HAP-1 (cell line): ENCODE data around the gene MN1.

Experiments used
- DNase-seq, 2 experiments: peaks; one replicate each; pipeline ENCODE4 v3.0.0-alpha.2; 2016 to 2020; ENCODE audit warnings: low spot score in 2 of 2
- H3K27me3 ChIP-seq: fragments of 250-450 bp; sonication (Bioruptor Pico); 2 replicates; pipeline ENCODE4 v1.5.1; 2020; ENCODE audit warnings: low read depth, mild to moderate bottlenecking, moderate library complexity
- H3K36me3 ChIP-seq: fragments of 250-450 bp; sonication (Bioruptor Pico); replicated peaks from 2 replicates; pipeline ENCODE4 v1.5.1; 2020; ENCODE audit warnings: mild to moderate bottlenecking
- H3K4me1 ChIP-seq: fragments of 250-450 bp; sonication (Bioruptor Pico); 2 replicates; pipeline ENCODE4 v1.5.1; 2020; ENCODE audit warnings: mild to moderate bottlenecking
- H3K4me3 ChIP-seq: fragments of 250-450 bp; sonication (Bioruptor Pico); 2 replicates; pipeline ENCODE4 v1.5.1; 2020; ENCODE audit warnings: mild to moderate bottlenecking, moderate library complexity
- H3K9me3 ChIP-seq: fragments of 250-450 bp; sonication (Bioruptor Pico); 2 replicates; pipeline ENCODE4 v1.5.1; 2020; ENCODE audit warnings: mild to moderate bottlenecking, moderate library complexity
- in situ Hi-C: fragments of 300-500 bp; cut with MboI; formaldehyde crosslinking; loops from 3 replicates; pipeline ENCODE4 v1.14.3; 2020; ENCODE audit warnings: low sequenced_read_pairs, inconsistent platforms, mixed read lengths

The MN1 gene

DNA sequence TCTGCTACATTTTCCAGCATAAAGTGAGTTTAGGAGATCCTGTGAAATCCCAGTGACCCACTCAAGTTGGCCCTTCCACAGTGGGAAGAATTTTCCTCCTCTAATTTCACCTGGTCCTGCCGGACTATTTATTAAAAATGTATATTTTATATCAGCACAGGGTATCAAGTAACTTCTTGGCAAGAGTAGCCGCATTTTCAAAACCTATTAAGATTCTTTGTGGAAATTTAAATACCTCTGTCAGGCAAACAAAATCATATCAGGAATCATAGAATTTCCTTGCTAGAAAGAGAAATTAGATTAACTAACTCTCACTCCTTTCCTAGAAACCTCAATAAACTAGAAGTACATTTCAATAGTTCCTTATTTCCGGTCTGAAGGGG lies 9.7 kb downstream of the MN1 start:
- H3K4me1 ChIP-seq: peaks cover 7% of the 10 kb centered on the region
- no peak overlapping the region for H3K4me3 ChIP-seq
- no peak for DNase-seq

DNA sequence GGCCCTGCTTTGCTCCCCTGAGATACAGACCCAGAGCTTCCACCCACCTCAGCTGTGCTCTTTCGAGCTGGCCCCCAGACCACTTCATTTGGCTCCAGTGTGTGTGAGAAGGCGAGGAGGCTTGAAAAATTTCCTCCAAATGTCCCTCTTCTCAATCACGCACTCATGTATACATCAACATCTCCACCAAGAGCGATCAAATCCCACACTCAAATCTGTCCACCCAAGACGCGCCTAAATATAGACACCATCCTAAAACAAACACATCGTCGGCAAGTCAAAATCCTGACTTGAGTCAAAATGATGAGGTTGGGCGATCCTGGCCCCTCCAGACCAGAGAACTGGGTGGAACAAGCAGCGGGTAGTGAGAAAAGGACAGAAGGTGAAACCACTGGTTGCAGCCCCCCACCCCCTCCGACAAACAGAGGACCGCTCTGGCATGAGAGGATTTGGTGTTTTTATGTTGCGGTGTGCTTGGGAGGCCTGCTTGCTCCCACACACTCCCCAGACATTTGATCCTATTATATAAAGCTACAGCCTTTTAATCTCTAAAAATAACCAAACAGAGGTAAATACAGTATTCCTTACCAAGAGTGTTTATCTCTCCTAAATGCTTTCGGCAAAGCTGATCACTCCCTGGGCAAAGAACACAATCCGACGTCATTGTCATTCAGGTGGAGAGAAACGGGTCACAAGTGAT lies 10.2 kb downstream of the MN1 start:
- in situ Hi-C loops: no loop called here
- Histone ChIP-seq H3K4me3 (no peak overlapping the region), H3K36me3 (0 out of 2 replicates have a peak, but pooled peaks cover 3% of the 10 kb centered on the region), H3K9me3 (no peaks in the 10 kb centered on the region), H3K27me3 (no peaks in the 10 kb centered on the region), H3K4me1 (peaks cover 7% of the 10 kb centered on the region)
- DNase-seq: no peak

More for the DNA sequence above, 9.7 kb downstream of the MN1 start:
- 0 out of 2 replicates have a peak, but pooled peaks cover 3% of the 10 kb centered on the region for H3K36me3 ChIP-seq
- no peaks in the 10 kb centered on the region for H3K9me3 ChIP-seq
- no peaks in the 10 kb centered on the region for H3K27me3 ChIP-seq
- in situ Hi-C loops: no loop called here

- in situ Hi-C loops: no loop called here
- no peaks in the 10 kb centered on the region for H3K9me3 ChIP-seq
- no peak overlapping the region for H3K4me3 ChIP-seq
- H3K27me3 ChIP-seq: no peaks in the 10 kb centered on the region
- no peak for DNase-seq
- 0 out of 2 replicates have a peak, but pooled peaks cover 3% of the 10 kb centered on the region for H3K36me3 ChIP-seq
- peaks cover 7% of the 10 kb centered on the region for H3K4me1 ChIP-seq
Observed at GRCh38 chr22:27790376-27791158, 11.0 kb downstream of the MN1 start.

DNA sequence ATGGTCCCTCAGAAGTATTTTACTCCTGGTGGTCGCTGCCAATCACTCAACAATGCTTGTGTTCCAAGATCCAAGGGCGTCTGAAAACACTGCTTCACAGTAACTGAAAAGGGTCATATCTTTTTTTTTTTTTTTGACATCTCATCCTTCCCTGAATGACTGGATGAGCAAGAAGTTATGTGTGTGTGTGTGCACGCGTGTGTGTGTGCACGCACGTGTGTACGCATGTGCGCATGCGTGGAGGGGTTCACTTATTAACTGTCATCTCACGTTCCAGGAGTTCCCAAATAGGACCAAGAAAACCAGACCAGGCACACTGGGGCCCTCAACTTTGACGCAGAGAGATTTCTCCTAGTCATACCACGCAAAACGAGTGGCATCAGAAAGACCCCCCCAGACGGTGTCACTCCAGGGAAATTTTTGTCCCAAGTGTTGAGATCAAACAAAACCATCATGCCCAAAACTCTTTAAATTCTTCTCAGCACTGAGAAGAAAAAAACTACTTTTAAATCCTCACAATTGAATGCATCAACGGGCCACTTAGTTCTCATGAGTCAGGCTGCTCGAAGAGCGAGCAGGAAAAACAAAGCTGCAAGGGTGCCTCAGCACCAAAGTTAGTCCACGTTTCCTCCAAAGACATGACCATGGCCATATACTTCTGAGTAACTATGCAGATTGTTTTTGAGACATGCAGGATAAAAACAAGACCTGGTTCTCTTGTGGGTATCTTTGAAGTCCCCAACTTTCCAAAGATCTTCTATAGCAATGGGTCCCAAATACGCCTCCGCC lies 12.9 kb downstream of the MN1 start:
- DNase-seq: no peak
- Histone ChIP-seq H3K4me1 (peaks cover 7% of the 10 kb centered on the region), H3K36me3 (0 out of 2 replicates have a peak, but pooled peaks cover 3% of the 10 kb centered on the region), H3K4me3 (no peak overlapping the region), H3K9me3 (no peaks in the 10 kb centered on the region), H3K27me3 (no peaks in the 10 kb centered on the region)
- in situ Hi-C loops: no loop called here

DNA sequence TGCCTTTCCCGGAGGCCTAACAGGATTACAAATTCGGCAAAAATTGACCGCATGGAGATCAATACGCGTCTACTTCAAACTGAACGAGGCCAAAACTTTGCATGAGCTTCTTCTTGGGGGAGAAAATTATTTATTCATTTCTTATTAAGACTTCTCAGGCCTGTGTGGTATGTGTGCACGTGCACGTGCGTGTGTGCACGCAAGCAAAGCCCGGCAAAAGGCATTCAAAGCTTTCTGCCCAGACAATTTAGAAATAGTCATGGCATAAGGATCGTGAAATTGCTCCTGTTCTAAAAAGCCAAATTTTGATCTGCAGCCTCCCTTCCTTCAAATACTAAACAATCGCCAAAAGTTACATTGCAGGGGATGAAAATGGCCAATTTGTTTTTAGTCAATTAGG lies 14.6 kb downstream of the MN1 start:
- Histone ChIP-seq H3K27me3 (no peaks in the 10 kb centered on the region), H3K9me3 (no peaks in the 10 kb centered on the region), H3K4me3 (no peak overlapping the region), H3K36me3 (0 out of 2 replicates have a peak, but pooled peaks cover 3% of the 10 kb centered on the region), H3K4me1 (peaks cover 7% of the 10 kb centered on the region; the same call in 1 of the 2 replicates)
- DNase-seq: no peak
- in situ Hi-C loops: no loop called here

- Histone ChIP-seq H3K36me3 (0 out of 2 replicates have a peak, but pooled peaks cover 1% of the 10 kb centered on the region), H3K4me1 (peaks cover 2% of the 10 kb centered on the region; the same call in 1 of the 2 replicates), H3K27me3 (no peaks in the 10 kb centered on the region), H3K9me3 (no peaks in the 10 kb centered on the region), H3K4me3 (no peak overlapping the region)
- in situ Hi-C loops: no loop called here
- no peak for DNase-seq
Observed at GRCh38 chr22:27786291-27786932, 15.1 kb downstream of the MN1 start.

DNA sequence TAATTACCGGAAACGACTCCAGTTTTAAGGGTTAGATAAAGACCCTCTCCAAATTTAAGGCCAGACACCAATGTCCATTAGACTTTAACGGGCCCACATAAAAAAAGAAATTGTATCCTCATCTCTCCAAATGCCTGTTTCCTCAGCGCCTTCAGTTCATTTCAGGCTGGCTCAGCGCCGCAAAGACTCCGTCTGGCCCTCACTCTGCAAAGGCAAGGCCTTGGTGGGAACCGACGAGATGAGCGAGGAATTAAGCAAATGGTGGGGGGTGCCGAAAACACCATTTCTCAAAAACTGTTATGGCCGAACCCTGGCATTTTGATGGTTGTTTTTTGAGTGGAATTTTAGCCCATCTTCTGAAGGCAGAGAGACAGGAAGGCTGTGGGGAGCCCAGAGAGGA lies 15.7 kb downstream of the MN1 start:
- Histone ChIP-seq H3K4me3 (no peak overlapping the region), H3K27me3 (no peaks in the 10 kb centered on the region), H3K4me1 (no peaks in the 10 kb centered on the region; the same call in 1 of the 2 replicates), H3K9me3 (no peaks in the 10 kb centered on the region), H3K36me3 (no peaks in the 10 kb centered on the region)
- DNase-seq: no peak
- in situ Hi-C loops: no loop called here

DNA sequence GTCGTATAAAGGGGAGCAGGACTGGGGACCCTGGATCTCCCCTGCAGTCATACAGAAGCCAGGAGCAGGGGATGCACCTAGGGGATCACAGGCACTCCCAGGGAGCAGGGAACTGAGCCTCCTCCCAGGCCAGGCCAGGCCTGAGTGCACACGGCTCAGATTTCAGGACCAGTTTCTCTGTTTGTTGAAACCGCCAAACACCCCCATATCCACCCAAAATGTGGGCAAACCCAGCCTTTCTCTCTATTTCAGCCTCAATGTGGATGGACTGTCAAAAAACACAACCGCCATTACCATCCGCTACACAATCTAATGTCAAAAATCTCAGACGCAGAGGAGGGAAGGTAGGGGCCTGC lies 17.5 kb downstream of the MN1 start:
- no peak overlapping the region for H3K4me3 ChIP-seq
- no peak for DNase-seq
- in situ Hi-C loops: no loop called here
- no peaks in the 10 kb centered on the region for H3K36me3 ChIP-seq
- H3K4me1 ChIP-seq: no peaks in the 10 kb centered on the region
- no peaks in the 10 kb centered on the region for H3K27me3 ChIP-seq
- H3K9me3 ChIP-seq: no peaks in the 10 kb centered on the region

DNA sequence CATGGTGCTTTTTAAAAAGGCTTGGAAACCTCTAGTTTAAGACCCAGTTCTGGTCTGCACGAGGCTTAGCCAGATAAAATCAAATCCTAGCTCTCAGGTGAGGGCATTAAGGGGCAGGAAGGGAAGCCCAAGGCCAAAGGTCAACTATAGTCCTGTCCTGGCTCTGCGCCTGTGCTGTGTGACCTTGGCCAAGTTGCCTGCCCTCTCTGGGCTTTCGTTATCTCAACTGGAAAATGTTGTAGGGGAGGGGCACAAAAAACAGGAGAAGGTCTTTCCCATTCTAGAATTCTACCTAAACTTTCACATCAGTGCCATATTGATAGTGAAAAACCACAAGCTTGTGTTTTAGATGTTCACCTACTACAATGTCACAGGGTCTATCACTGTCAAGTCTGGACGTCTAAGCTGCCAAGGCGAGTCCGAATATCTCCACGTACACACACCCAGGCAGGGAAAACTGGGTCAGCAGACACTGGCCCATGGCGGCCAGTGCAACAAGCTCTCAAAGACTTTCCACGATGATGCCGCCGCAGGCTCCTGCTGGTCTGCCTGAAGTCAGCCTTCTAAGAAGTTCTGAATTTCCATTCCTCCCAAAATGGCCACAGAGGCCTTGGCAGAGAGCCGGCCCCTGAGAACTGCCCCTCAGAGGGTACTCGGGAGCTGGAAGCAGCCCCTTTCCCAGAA lies 18.0 kb downstream of the MN1 start:
- Histone ChIP-seq H3K4me3 (no peak overlapping the region), H3K36me3 (no peaks in the 10 kb centered on the region), H3K27me3 (no peaks in the 10 kb centered on the region), H3K9me3 (no peaks in the 10 kb centered on the region), H3K4me1 (no peaks in the 10 kb centered on the region)
- no peak for DNase-seq
- in situ Hi-C loops: no loop called here

- Histone ChIP-seq H3K4me3 (no peak overlapping the region), H3K9me3 (no peaks in the 10 kb centered on the region), H3K4me1 (no peaks in the 10 kb centered on the region), H3K27me3 (no peaks in the 10 kb centered on the region), H3K36me3 (no peaks in the 10 kb centered on the region)
- no peak for DNase-seq
- in situ Hi-C loops: no loop called here
Observed at GRCh38 chr22:27782088-27782487, 19.5 kb downstream of the MN1 start.

- Histone ChIP-seq H3K27me3 (no peaks in the 10 kb centered on the region), H3K4me3 (no peak overlapping the region), H3K4me1 (peaks cover 9% of the 10 kb centered on the region; the same call in 1 of the 2 replicates), H3K36me3 (no peaks in the 10 kb centered on the region), H3K9me3 (no peaks in the 10 kb centered on the region)
- in situ Hi-C loops: no loop called here
- peak in 1 of 2 experiments; percentile 23 for DNase-seq
Observed at GRCh38 chr22:27780161-27780575, 21.4 kb downstream of the MN1 start.

DNA sequence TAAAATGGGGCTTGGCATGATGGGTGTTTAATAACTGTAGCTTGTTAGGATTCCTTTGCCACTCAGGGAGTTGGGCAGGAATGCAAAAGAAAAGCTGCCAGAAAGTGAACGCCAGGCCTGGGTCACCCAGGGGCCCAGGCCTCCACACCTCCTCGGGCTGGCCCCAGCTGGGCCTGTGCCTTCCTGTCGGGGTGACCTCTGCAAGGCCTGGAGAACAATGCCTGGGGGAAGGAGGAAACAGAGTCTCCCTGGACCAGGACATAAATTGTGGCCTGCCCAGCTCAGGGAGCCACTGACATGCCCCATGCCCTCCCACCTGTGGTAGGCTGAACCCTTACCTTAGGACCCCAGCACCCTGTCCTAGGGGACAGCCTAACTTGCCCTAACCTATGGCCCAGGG lies 21.9 kb downstream of the MN1 start:
- no peak for DNase-seq
- Histone ChIP-seq H3K9me3 (no peaks in the 10 kb centered on the region), H3K36me3 (no peaks in the 10 kb centered on the region), H3K27me3 (no peaks in the 10 kb centered on the region), H3K4me1 (peaks cover 9% of the 10 kb centered on the region; the same call in 1 of the 2 replicates), H3K4me3 (no peak overlapping the region)
- in situ Hi-C loops: no loop called here
